ENCODE results near the gene PIGK.

GRCh38 chr1:77118712-77119111 is 100.5 kb downstream of the PIGK start:
- no peak for TF ChIP-seq CTCF (IDR thresholded peaks at IDR 0.05; ENCODE audit: borderline replicate concordance, extremely low read depth, low read length, poor library complexity, severe bottlenecking)
- no peak for TF ChIP-seq EZH2 (IDR thresholded peaks at IDR 0.05; ENCODE audit: borderline replicate concordance, low read depth, low read length, severe bottlenecking)
